HG03064 (cell line): ENCODE results near the gene YWHAG.
"Not testable (repeated sequence)": the region's sequence is repeated elsewhere in the genome, so short reads cannot be mapped to it uniquely, and the experiment has no call there.

ENCODE experiments used
- ATAC-seq: cut with Tn5 transposase; IDR thresholded peaks from one replicate; pipeline ENCODE4 v1.9.1; 2021; ENCODE audit warnings: low read depth; ENCODE audit not compliant: unreplicated experiment

YWHAG gene

DNA sequence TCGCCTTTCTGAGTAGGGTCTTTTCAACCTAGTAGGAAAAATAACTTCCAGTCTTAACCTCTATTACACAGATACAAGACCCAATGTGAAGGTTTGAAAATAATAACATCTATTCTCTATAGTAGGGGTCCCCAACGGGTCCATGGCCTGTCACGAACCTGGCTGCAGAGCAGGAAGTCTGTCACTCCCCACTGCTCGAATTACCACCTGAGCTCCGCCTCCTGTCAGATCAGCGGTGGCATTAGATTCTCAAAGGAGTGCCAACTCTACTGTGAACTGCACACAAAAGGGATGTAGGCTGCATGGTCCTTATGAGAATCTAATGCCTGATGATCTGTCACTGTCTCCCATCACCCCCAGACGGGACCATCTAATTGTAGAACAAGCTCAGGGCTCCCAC is 7.4 kb downstream of the YWHAG start:
- no peak for ATAC-seq

DNA sequence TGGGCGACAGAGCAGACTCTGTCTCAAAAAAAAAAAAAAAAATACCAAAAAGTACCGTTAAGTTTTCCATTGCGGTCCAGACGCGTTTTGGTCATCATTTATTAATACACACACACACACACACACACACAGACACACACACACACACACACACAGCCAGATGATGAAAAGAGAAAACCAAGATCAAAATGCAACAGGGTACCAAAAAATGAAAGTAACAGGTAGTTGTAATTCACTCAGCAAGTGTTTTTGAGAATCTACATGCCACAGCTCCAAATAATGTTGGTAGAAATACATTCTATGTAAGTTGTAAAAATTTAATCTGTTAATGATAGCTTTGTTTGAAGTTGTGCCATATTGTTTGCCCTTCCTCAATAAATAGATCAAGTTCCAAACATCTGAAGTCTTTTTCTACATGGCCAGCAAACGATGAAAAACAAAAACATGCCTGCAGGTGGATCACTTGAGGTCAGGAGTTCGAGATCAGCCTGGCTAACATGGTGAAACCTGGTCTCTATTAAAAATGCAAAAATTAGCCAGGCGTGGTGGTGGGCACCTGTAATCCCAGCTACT is 9.4 kb downstream of the YWHAG start:
- ATAC-seq: no peak

DNA sequence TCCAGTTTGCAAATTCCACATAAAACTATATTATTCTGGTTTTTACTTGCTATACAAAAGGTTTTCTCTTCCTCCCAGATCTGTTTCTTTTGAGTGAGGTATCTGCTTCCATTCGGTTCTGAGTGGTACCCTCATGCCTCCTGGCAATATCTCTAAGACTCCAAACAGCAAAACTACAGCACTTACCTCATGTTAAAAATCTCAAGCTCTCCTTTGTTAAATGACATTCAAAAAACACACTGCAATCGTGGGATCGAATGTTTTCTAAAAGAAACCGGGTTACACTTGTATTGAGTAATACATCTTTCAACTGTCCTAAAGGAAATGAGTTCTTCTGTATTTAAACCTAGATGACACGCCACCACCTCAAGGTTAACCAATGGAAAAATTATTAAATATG is 11.1 kb downstream of the YWHAG start:
- no peak for ATAC-seq

DNA sequence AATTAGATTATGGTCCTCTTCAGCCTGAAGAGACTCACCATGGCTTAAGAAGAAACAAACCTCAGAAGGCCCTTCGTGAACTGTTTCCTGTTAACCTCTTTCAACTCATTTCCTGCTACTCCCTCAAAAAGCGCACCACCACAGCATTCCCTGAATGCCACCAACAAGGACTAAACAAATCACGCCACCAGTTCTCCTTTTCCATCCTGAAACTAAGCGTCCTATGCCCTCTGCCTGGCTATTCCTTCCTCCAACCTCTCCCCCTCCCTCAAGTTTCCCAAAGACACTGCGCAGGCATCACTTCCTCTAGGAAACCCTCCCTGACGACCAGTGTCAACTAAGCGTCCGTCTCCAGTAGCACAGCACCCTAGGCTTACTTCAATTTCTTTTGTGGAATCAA is 12.0 kb downstream of the YWHAG start:
- ATAC-seq: no peak

DNA sequence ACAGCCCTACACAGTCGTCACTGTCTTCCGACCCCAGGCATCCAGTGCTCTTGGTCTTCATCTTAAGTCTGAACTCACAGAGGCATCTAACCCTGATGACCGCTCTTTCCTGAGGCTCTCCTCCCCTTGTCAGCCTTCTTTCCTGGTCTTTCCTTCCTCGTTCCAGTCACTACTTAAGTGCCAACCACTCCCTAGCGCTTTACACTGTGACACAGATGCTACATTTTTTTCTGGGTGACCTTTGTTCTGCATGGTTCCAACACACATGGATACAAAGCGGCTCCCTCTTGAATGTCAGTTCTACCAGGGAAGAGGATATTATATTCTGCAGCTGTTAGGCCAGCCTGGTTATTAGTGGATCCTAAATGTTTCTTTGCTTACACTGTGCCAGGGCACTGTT is 12.7 kb downstream of the YWHAG start:
- ATAC-seq: no peak

DNA sequence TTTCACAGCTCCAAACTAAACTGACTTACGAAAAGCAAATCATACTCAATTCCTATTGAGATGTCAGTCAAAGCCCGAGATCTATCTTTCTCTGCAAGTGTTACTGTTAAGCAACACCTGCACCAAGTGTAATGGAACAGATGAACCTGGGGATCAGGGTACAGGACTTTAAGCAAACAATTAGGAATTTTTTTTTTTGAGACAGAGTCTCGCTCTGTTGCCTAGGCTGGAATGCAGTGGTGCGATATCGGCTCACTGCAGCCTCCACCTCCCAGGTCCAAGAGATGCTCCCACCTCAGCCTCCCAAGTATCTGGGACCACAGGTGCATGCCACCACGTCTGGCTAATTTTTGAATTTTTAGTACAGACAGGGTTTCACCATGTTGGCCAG is 14.9 kb downstream of the YWHAG start:
- ATAC-seq: no peak

DNA sequence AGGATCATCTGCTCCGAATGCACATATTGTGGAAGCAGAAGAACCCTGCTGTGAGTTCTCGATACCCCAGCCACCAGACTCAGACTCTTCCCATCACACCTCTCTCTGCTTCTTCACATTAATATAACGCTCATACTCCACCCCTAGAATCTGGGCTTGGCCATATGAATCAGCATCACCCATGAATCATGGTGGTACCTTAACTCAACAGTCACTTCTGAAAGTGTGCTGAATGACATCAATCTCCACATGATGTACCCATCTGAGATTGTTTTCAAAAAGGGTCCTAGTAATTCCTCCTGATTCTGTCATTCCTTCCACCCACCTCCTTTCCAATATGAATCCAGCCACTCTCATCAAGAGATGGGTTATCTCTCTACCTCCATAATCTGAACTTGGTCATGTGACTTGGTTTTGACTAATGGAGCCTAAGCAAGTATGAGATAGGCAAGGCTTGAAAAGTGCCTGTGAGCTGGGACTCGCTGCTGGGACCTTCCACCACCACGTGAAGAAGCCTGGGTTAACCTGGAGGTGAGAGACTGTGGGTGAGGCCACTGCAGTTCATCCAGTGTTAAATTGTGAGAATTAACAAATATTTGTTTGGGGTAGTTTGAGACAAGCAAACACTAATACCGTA is 15.4 kb downstream of the YWHAG start:
- ATAC-seq: no peak

DNA sequence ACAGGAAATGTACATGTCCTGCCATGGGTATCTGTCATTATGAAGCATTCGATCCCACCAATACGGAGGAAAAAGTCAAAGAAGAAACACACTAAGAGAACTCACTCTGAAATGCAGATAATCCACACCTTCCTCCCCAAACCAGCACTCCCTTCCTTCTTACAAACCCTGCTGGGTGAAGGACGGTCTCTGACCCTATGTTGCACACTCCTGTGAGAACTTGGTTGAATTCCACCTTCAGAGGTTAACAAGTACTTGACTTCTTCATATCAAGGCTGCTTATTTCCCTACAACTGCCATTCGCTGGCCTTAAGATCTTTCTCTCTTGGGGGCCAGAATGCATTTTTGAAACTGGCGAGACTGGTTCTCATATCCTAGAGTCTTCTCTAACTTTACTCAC is 16.6 kb downstream of the YWHAG start:
- ATAC-seq: no peak

DNA sequence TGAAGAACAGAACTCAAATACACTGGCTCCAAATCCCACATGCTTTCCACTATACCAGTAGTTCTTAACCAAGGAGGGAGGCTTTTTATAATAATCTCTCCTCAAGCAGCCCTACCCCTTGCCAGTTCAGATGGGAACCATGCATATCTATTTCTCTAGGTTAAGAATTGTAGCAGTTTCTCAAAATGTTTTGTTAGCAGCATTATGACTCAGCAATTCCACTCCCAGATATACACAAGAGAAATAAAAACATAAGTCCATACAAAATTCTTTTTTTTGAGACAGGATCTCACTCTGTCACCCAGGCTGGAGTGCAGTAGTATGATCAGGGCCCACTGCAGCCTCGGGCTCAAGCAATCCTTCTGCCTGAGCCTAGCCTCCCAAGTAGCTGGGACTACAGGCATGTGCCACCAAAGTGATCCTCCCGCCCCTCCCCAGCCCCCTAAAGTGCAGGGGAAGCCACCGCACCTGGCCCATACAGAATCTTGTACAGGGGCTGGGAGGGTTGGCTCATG is 18.1 kb downstream of the YWHAG start:
- no peak for ATAC-seq

DNA sequence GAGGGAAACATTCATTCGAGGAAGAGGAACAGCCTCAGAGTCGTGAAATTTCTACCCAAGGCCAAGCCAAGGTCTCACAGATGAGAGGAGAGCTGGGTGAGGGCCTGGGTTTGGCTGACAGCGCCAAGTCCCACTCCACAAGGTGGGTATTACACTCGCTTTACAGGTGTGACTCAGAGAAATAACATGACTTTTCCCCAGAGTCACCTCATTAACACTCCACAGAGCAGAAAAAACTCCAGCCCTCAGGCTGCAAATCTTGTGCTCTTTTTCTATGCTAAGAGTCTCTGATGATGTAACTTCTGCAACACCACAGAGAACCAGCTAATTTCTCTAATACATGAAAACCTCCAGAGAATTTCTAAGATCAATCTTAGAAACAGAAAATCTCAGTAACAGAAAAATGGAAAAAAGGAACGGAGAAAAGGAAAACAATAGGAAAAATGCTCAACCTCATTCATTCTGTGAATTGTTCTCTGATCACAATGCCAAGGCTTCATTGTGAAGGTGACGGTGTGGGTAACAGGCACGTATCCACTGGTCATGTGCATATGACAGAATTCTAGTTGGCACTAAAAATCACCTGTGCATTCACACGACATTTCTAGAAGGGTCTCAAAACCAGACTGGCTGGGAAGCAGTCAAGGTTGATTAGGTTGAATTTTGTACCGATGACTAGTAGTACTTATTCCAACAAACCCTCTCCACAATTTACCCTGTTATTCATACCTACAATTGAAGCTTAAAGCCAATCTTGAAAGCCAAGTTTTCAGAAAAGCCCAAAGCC is 20.3 kb downstream of the YWHAG start:
- no peak for ATAC-seq

DNA sequence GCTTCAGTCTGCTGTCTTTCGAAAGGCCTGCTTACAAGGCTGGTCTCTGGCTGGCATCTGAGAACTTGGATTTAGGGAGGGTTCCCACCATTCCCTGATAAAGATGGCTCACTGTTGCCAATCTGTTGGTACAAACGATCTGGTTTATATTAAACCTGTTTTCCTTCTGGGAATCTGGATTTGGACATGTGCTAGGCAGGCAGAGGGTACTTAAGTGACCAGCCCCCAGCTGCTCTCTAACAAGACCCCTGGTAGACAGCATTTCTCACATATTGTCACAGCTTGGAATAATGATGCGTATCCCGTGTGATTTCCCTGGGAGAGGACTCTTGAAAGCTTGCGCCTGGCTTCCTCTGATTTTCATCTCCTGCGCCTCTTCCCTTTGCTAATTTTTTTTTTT is 21.6 kb downstream of the YWHAG start:
- ATAC-seq: no peak

DNA sequence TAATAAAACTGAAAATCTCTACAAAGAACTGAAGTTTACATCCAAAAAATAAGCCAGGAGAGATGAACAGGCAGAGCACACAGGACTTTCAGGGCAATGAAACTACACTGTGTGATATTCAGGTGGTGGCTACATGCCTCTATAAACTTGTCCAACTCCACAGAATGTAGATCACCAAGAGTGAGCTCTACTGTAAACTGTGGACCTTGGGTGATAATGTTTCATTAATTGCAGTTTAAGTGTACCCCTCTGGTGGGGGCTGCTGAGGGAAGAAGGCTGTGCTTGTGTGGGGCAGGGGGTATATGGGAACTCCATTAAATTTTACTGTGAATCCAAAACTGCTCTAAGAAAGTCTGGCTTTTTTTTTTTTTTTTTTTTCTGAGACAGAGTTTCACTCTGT is 22.7 kb downstream of the YWHAG start:
- no peak for ATAC-seq

DNA sequence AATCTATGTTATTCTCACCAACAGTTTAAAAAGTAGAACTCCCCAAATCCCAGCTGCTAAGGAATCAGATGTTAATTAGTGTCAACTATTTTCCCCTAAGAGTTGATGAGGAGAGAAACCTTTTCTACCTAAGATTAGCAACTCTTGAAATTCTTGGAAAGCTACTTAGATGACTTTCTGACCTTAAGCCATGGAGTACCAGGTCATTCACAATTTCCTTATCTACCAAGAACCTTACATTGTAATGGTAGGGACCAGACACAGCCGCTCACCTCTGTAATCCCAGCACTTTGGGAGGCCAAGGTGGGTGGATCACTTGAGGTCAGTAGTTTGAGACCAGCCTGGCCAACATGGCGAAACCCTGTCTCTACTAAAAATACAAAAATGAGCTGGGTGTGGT is 23.4 kb downstream of the YWHAG start:
- not testable (repeated sequence) for ATAC-seq

DNA sequence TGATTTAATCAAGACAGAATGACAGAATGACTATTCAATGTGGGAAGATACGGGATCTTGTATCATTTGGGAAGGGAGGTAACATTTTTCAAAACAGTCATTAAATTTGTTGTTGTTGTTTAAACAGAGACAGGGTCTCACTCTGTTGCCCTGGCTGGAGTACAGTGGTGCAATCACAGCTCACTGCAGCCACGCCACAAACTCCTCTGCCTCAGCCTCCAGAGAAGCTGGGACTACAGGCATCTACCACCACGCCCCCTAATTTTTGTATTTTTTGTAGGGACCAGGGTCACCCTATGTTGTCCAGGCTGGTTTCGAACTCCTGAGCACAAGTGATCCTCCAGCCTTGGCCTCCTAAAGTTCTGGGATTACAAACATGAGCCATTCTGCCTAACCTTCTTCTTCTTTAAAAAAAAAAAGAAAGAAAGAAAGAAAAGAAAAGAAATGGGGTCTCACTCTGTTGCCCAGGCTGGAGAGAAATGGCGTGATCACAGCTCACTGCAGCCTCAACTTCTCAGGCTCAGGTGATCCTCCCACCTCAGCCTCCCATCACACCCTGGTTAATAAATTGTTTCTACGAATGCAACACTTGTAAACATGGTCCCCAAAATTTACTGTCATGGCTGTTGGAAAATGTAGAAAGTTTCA is 24.3 kb downstream of the YWHAG start:
- ATAC-seq: no peak

DNA sequence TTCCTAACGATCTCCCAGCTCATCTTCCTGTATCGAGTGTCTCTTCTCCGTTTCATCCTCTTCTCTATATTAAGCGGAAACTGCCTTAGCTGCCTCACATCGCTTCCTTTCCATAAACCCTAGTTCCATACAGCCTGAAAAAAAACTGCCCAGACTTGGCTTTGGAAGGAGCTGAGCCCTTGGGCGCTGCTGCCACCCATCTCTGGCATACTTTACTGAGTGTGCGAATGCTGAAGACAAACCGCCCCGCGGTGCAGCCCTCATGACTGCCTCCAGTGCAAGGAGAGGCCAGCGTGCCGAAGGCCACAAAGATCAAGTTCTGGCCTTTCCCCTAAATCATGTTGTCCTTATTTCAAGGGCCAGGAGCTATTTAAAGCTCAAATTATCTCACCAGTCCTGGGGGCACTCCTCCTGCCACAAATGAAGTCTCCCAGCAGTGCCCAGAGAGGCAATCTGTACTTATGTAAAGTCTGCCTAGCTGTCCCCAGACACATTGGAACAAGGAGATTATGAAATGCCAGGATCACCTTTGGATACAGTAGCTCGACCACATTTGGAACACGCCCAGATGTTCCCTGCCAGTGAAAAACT is 25.2 kb downstream of the YWHAG start:
- no peak for ATAC-seq

DNA sequence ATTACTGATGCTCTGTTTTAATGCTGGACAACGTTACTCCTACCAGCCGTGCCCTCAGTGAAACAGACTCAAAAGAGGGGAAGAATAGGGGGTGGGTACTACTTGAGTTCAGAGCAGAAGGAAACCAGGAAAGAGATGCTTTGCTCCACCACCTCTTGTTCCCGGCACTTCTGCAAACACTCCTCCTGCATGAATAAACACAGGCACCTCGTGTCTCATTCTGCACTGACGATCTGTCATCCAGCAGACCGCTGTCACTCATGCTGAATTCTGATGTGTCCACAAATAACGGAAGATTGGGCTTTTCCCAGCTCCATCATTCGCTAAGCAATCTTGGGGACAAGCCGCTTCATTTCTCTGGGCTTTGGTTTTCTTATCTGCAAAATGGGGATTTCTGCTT is 26.7 kb downstream of the YWHAG start:
- ATAC-seq: no peak

DNA sequence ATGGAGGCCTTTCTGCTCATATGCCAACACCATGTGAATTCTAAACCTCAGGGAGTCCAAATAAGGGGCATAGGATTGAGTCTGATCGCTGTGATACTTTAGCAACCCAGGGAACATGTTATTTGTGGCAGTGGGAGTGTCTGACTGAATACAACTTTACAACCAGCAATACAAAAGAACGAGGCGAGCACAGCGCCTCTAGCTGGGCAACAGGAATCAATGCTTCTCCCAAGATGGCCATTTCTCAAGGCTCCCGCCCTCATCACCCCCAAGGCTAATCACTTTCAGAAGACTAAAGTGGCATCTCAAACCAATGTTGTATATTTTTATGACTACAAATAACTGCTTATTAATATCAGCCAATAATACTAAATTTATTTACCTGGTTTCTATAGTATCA is 28.1 kb downstream of the YWHAG start:
- ATAC-seq: no peak

DNA sequence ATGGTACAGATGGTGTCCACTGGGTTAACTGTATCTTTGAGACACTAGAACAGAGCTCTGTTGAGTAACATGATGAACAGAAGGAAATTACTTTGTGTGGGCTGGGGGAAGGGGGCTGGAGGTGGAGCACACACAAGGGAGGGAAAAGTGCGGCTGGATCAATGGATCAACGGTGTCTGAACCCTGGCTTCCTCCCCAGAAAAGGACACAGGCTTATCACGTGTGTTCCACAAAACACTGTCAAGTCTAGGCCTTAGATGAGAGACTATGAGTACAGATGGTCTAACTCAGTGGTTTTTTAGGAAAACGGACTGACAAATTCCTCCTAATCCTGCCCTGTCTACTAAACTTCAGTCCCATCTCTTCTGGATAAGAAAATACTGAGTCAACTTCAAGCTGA is 28.5 kb downstream of the YWHAG start:
- ATAC-seq: no peak

DNA sequence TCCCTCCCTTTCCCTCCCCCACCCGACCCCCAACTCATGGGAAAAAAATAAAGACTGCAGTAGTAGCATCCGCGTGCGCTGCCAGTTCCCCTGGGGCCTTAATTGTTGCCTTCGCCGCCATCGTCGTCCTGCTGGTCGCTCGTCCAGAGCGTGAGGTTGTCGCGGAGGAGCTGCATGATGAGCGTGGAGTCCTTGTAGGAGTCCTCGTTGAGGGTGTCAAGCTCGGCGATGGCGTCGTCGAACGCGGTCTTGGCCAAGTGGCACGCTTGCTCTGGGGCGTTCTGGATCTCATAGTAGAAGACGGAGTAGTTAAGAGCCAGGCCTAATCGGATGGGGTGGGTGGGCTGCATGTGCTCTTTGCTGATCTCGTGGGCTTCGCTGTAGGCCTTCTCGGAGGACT is 29.3 kb downstream of the YWHAG start:
- ATAC-seq: no peak

DNA sequence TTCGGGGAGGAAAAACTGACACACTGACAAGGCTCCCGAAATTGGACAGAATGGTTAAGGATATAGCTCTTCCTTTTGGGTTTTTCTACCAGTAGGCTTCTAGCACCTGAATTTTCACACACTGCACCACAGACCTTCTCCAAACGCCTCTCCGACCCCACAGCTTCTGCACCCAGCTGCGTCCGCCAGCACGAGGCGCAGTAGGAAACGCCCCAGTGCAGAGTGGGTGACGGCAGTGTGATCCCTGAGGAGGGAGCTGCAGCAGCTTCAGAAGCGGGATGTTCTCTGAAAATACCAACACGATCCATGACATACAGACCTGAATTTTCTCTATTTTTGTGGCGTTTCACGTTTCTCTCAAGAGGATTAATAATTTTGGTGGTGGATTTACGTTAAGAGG is 30.4 kb downstream of the YWHAG start:
- ATAC-seq: no peak

DNA sequence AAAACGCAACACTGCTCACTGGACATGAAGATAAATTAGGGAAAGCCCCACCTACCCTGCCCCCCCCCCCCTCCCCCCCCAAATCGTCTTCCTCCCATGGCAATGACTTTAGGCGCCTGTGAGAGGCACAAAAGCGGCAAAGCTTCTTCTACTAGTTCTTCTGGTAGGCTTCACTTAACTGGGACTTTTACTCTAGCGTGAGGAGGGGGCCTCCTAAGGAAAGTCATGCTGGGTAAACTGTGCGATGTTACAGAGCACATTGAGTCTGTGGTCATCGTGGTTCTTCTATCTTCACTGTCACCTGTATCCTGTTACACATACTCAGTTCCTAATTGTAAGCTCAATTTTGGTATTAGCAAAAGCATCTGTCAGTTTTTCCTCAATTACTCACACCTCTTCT is 31.2 kb downstream of the YWHAG start:
- no peak for ATAC-seq
